ENCODE measurements around the gene ZP1. TPM values are rescaled to one million over a fixed set of nuclear protein-coding genes. Genes with fewer than 3 reads are reported as not detected.

Gene ZP1
- total and polyA plus RNA-seq, 2 of the 13 experiments (the other 11 are each of a cell fraction or from before 2014, with no cell fraction given) = 0.16 TPM; not detected in 1

DNA sequence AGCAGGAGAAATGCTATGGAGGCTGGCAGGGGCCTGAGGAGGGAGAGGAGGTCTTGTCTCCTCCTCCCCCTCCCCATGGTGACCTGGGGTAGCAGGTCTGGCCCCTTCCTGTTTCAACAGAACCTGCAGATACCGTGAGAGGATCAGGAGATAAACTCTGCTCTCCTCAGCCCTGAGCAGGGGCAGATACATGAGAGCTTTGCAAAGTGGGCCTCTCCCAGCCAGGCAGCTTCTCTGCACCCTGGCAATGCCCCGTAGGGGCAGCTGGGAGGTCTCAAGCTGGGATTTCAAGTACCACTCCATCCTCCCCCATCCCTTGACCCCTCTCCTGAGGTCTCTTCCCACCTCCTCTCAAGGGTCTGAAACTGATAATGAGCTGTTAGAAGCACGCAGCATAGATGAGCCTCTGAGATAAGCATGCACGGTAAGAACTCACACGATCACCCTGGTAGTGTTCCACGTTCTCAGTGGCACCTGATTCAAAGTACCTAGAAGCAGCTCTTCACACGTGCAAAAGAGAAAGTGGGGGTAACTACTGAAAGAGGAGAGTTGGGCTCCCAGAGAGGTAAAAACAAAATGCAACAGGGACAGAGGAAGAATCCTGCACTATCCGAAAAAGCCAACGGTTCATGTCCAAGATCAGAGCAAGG is 30.4 kb upstream of the ZP1 start:
- no peaks in the 10 kb centered on the region for H3K27me3 ChIP-seq (ENCODE audit: control insufficient read depth in 1 of 2, insufficient read depth in 2 of 2, low read length in 2 of 2)
- no peaks in the 10 kb centered on the region for H3K36me3 ChIP-seq (replicated peaks in 1 of 2; ENCODE audit: control insufficient read depth in 1 of 2, insufficient read depth in 2 of 2, low read length in 2 of 2)
- H2AFZ ChIP-seq (ENCODE audit: low read length) = no peak overlapping the region
- no peak for ATAC-seq
- H3K79me2 ChIP-seq (ENCODE audit: insufficient read depth, low read length) = no peaks in the 10 kb centered on the region
- intact Hi-C loops (cut with micrococcal nuclease; ENCODE audit: unreplicated experiment) (no loop called here), in situ Hi-C loops (cut with HindIII; ENCODE audit: extremely low pct_ligation_motif_present, low pct_unique_long_range_greater_than_20kb) (no loop called here)
- H4K20me1 ChIP-seq (ENCODE audit: insufficient read depth, low read length) = no peaks in the 10 kb centered on the region
- H3K4me1 ChIP-seq (ENCODE audit: insufficient read depth, low read length) = peaks cover 20% of the 10 kb centered on the region
- POLR2A ChIA-PET = no interaction called here
- H3K4me2 ChIP-seq (ENCODE audit: low read depth, low read length) = no peak overlapping the region
- no TSS peak for BruUV-seq (replicated peaks)
- no peak overlapping the region for H3K27ac ChIP-seq (ENCODE audit: extremely low read length, insufficient read depth, low read length)
- CTCF ChIA-PET (ENCODE audit: low intra/inter-chr PET ratio, low total read pairs) = interaction anchor here (0.8 to 1.8 kb wide), 3 partner anchors 44 to 51 kb away, joined by 3 to 7 read pairs (median 3); no protein-coding TSS in a partner anchor
- H3K9ac ChIP-seq (ENCODE audit: insufficient read depth, low read depth, low read length) = no peak overlapping the region
- TF ChIP-seq, protein P1, sequence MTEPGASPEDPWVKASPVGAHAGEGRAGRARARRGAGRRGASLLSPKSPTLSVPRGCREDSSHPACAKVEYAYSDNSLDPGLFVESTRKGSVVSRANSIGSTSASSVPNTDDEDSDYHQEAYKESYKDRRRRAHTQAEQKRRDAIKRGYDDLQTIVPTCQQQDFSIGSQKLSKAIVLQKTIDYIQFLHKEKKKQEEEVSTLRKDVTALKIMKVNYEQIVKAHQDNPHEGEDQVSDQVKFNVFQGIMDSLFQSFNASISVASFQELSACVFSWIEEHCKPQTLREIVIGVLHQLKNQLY (CRISPR knock-in tag; IDR thresholded peaks at IDR 0.05) = no peak
- TF ChIP-seq BCL6 (CRISPR knock-in tag; IDR thresholded peaks at IDR 0.05) = no peak
- TF ChIP-seq HMG20A (CRISPR knock-in tag; IDR thresholded peaks at IDR 0.05; ENCODE audit: borderline replicate concordance) = no peak
- no peak for TF ChIP-seq AKAP8 (CRISPR knock-in tag; IDR thresholded peaks at IDR 0.05)
- TF ChIP-seq YY1 (IDR thresholded peaks at IDR 0.05; ENCODE audit: insufficient read depth, insufficient replicate concordance, low read depth, low read length) = no peak
- no peak for TF ChIP-seq ZNF274 (CRISPR knock-in tag; IDR thresholded peaks at IDR 0.05)
- TF ChIP-seq, protein P2, sequence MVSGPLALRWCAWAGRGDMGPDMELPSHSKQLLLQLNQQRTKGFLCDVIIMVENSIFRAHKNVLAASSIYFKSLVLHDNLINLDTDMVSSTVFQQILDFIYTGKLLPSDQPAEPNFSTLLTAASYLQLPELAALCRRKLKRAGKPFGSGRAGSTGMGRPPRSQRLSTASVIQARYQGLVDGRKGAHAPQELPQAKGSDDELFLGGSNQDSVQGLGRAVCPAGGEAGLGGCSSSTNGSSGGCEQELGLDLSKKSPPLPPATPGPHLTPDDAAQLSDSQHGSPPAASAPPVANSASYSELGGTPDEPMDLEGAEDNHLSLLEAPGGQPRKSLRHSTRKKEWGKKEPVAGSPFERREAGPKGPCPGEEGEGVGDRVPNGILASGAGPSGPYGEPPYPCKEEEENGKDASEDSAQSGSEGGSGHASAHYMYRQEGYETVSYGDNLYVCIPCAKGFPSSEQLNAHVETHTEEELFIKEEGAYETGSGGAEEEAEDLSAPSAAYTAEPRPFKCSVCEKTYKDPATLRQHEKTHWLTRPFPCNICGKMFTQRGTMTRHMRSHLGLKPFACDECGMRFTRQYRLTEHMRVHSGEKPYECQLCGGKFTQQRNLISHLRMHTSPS (CRISPR knock-in tag; IDR thresholded peaks at IDR 0.05; ENCODE audit: low read depth) = no peak
- no peak for TF ChIP-seq NCOA1 (CRISPR knock-in tag; IDR thresholded peaks at IDR 0.05)
- TF ChIP-seq SRSF1 (optimal IDR thresholded peaks at IDR 0.05; ENCODE audit: low read depth, low read length) = no peak
- no peak for TF ChIP-seq MTA1 (CRISPR knock-in tag; IDR thresholded peaks at IDR 0.05; ENCODE audit: borderline replicate concordance)
- H3K4me3 ChIP-seq (replicated peaks in 1 of 3; ENCODE audit: insufficient read depth in 1 of 3, low read depth in 2 of 3, low read length in 3 of 3) = no peak overlapping the region
- DNase-seq (ENCODE audit: low spot score) = no peak
- no peak for FAIRE-seq
- H3K9me3 ChIP-seq (ENCODE audit: low read length) = no peaks in the 10 kb centered on the region
- 41% methylated on average over 9 of the region's 9 CpGs for WGBS (ENCODE audit: low lambda C conversion rate)
